ENCODE measurements around the gene ATP11A.

- TF ChIP-seq CTCF (IDR thresholded peaks at IDR 0.05 in 2 of 3, conservative IDR thresholded peaks at IDR 0.05 in 1 of 3; ENCODE audit: control insufficient read depth in 2 of 3, extremely low read depth in 1 of 3, insufficient read depth in 1 of 3, low read depth in 3 of 3, low read length in 3 of 3), result no peak
- TF ChIP-seq ZBED1 (IDR thresholded peaks at IDR 0.05; ENCODE audit: borderline replicate concordance), result no peak
- no peak for TF ChIP-seq BCL11A (IDR thresholded peaks at IDR 0.05; ENCODE audit: low read depth, low read length)
- no peak for TF ChIP-seq BACH1 (IDR thresholded peaks at IDR 0.05; ENCODE audit: borderline replicate concordance)
- no peak for TF ChIP-seq NFYB (IDR thresholded peaks at IDR 0.05; ENCODE audit: insufficient read depth, low read depth, low read length)
- TF ChIP-seq POLR2AphosphoS2 (IDR thresholded peaks at IDR 0.05; ENCODE audit: low read depth, low read length), result no peak
- TF ChIP-seq POLR2A (IDR thresholded peaks at IDR 0.05; ENCODE audit: low read depth, low read length), result no peak
- TF ChIP-seq RCOR1 (conservative IDR thresholded peaks at IDR 0.05; ENCODE audit: low read depth, low read length), result no peak
- TF ChIP-seq NR2C2 (IDR thresholded peaks at IDR 0.05; ENCODE audit: borderline replicate concordance, control insufficient read depth, insufficient read length, low read depth), result no peak
- no peak for TF ChIP-seq RAD51 (IDR thresholded peaks at IDR 0.05)
- TF ChIP-seq NFIC (IDR thresholded peaks at IDR 0.05; ENCODE audit: low read depth, low read length), result no peak
- TF ChIP-seq KDM1A (IDR thresholded peaks at IDR 0.05; ENCODE audit: borderline replicate concordance), result no peak
- TF ChIP-seq FOS (IDR thresholded peaks at IDR 0.05; ENCODE audit: borderline replicate concordance, extremely low read depth, insufficient read length), result no peak
These were observed 79.8 kb downstream of the ATP11A start for GRCh38 chr13:112769615-112770014.

All from GM12878 (cell line).